Measurements from ENCODE around the gene TIMM13. TPM values are rescaled to one million over a fixed set of nuclear protein-coding genes. Genes with fewer than 3 reads are reported as not detected.

TIMM13 gene
- total and polyA plus RNA-seq, 2 of the 8 experiments (the other 6 are each of a cell fraction or from before 2014, with no cell fraction given) = 270 to 275 TPM

DNA sequence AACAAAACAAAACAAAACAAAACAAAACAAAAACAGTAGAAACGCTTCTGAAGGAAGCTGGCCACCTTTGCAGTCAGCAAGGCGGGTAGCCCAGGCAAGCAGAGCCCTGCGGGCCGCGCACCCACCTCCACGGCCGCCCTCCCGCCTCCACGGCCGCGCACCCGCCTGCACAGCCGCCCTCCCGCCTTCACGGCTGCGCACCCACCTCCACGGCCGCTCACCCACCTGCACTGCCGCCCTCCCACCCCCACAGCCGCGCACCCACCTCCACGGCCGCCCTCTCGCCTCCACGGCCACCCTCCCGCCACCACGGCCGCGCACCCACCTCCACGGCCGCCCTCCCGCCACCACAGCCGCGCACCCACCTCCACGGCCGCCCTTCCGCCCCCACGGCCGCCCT, 9.0 kb upstream of the TIMM13 start:
- H3K27ac ChIP-seq (ENCODE audit: low read depth, low read length) = no peak overlapping the region
- H3K36me3 ChIP-seq (ENCODE audit: control insufficient read depth in 2 of 4, insufficient read depth in 4 of 4, low read length in 3 of 4) = peaks cover 13 to 51% (median 35%) of the 10 kb centered on the region in 4 experiments
- H3K56ac ChIP-seq (replicated peaks; ENCODE audit: insufficient read length, low read depth, low read length) = no peak overlapping the region
- H4K5ac ChIP-seq (ENCODE audit: insufficient read length, low read depth, low read length) = no peak overlapping the region
- no peak overlapping the region for H2AK5ac ChIP-seq (ENCODE audit: low read depth, low read length)
- no peak overlapping the region for H3K4me3 ChIP-seq (ENCODE audit: extremely low read depth in 1 of 4, insufficient read depth in 2 of 4, low read depth in 3 of 4, low read length in 4 of 4)
- H3K27me3 ChIP-seq (replicated peaks in 1 of 4; ENCODE audit: control insufficient read depth in 3 of 4, extremely low read depth in 1 of 4, insufficient read depth in 3 of 4, low read length in 3 of 4) = no peaks in the 10 kb centered on the region
- H2BK5ac ChIP-seq (ENCODE audit: low read depth, low read length) = no peak overlapping the region
- no peak overlapping the region for H3K4ac ChIP-seq (replicated peaks; ENCODE audit: insufficient read length, low read depth, low read length)
- H2BK15ac ChIP-seq (ENCODE audit: low read length) = no peak overlapping the region
- peaks cover 8 to 20% of the 10 kb centered on the region in 2 experiments for H4K20me1 ChIP-seq (replicated peaks in 1 of 2; ENCODE audit: control insufficient read depth in 1 of 2, insufficient read depth in 2 of 2, low read length in 2 of 2)
- H3K9ac ChIP-seq (replicated peaks in 1 of 4; ENCODE audit: extremely low read depth in 1 of 4, low read depth in 3 of 4, low read length in 3 of 4) = no peak overlapping the region
- H4K8ac ChIP-seq (ENCODE audit: extremely low read depth, insufficient read depth, low read length) = no peak overlapping the region
- H3K9me3 ChIP-seq (ENCODE audit: insufficient read depth in 2 of 2, low read depth in 1 of 2, low read length in 1 of 2) = no peaks in the 10 kb centered on the region
- peaks cover 8% of the 10 kb centered on the region for H3K79me1 ChIP-seq (ENCODE audit: low read depth, low read length)
- no peak overlapping the region for H2BK20ac ChIP-seq (ENCODE audit: low read length)
- no peak overlapping the region for H2AFZ ChIP-seq (ENCODE audit: low read length)
- no peaks in the 10 kb centered on the region for H3K4me1 ChIP-seq (replicated peaks in 1 of 4; ENCODE audit: control insufficient read depth in 3 of 4, insufficient read depth in 4 of 4, low read length in 3 of 4)
- peaks cover 0 to 11% of the 10 kb centered on the region in 2 experiments; a peak in 1 of 4 replicates for H3K79me2 ChIP-seq (ENCODE audit: control insufficient read depth in 1 of 2, insufficient read depth in 2 of 2, low read length in 2 of 2)
- peaks cover 4% of the 10 kb centered on the region; the same call in 1 of the 2 replicates for H3K23me2 ChIP-seq (ENCODE audit: low read depth, low read length)
- H3K18ac ChIP-seq (ENCODE audit: extremely low read depth, low read length) = no peak overlapping the region
- WGBS, 2 experiments (ENCODE audit: extremely low coverage in 1 of 2, insufficient coverage in 1 of 2, insufficient read length in 1 of 2, insufficient replicate concordance in 2 of 2, low coverage in 1 of 2, low lambda C conversion rate in 2 of 2, missing lambda C conversion rate in 1 of 2) = 90% methylated on average over 10 of the region's 39 CpGs; no CpG with 5 or more reads in 1 of the 2 experiments
- no peak overlapping the region for H2BK12ac ChIP-seq (ENCODE audit: low read depth, low read length)
- no peak for FAIRE-seq
- POLR2A ChIA-PET (ENCODE audit: partially characterized antibody) = interaction anchor here (1.0 to 4.8 kb wide), 3 partner anchors 8 to 12 kb away, joined by 3 to 30 read pairs (median 4); partner anchors contain the start of gene TIMM13
- H3K23ac ChIP-seq (ENCODE audit: insufficient read length) = no peak overlapping the region
- no peak overlapping the region for H2BK120ac ChIP-seq (replicated peaks; ENCODE audit: low read depth, low read length)
- CTCF ChIA-PET (ENCODE audit: partially characterized antibody) = interaction anchor here (0.6 to 1.2 kb wide), 4 partner anchors 12 to 228 kb away, joined by 3 read pairs; no protein-coding TSS in a partner anchor
- DNase-seq (ENCODE audit: low read depth in 1 of 2, low spot score in 2 of 2) = no peak
- H4K91ac ChIP-seq (replicated peaks; ENCODE audit: insufficient read length, low read length) = no peak overlapping the region
- no peak overlapping the region for H3K14ac ChIP-seq (ENCODE audit: insufficient read length)
- no peak overlapping the region for H3K4me2 ChIP-seq (ENCODE audit: insufficient read depth in 1 of 2, low read depth in 2 of 2, low read length in 2 of 2)
- TF ChIP-seq NRF1 (IDR thresholded peaks at IDR 0.05; ENCODE audit: low read depth, low read length) = no peak
- no peak for TF ChIP-seq TBP (IDR thresholded peaks at IDR 0.05; ENCODE audit: low read depth, low read length)
- TF ChIP-seq RFX5 (IDR thresholded peaks at IDR 0.05; ENCODE audit: borderline replicate concordance, low read depth, low read length) = no peak
- no peak for TF ChIP-seq NANOG (IDR thresholded peaks at IDR 0.05; ENCODE audit: insufficient read depth, low read depth, low read length, poor library complexity, severe bottlenecking)
- no peak for TF ChIP-seq MAX (IDR thresholded peaks at IDR 0.05)
- TF ChIP-seq POLR2AphosphoS5 (IDR thresholded peaks at IDR 0.05; ENCODE audit: low read depth, low read length) = no peak
- no peak for TF ChIP-seq SP2 (IDR thresholded peaks at IDR 0.05; ENCODE audit: low read length)
- TF ChIP-seq CTBP2 (IDR thresholded peaks at IDR 0.05; ENCODE audit: borderline replicate concordance, insufficient read depth, insufficient read length, low read length) = no peak
- no peak for TF ChIP-seq SAP30 (IDR thresholded peaks at IDR 0.05; ENCODE audit: insufficient read depth, insufficient replicate concordance, low read length)
- no peak for TF ChIP-seq BACH1 (IDR thresholded peaks at IDR 0.05; ENCODE audit: low read length)
- no peak for TF ChIP-seq MAFK (IDR thresholded peaks at IDR 0.05; ENCODE audit: low read depth, low read length)
- no peak for TF ChIP-seq TAF1 (IDR thresholded peaks at IDR 0.05; ENCODE audit: low read depth, low read length)
- no peak for TF ChIP-seq ASH2L (IDR thresholded peaks at IDR 0.05; ENCODE audit: low read length)
- TF ChIP-seq POLR2A (IDR thresholded peaks at IDR 0.05; ENCODE audit: control extremely low read depth in 1 of 2, low read depth in 2 of 2, low read length in 2 of 2) = no peak
- TF ChIP-seq CHD2 (IDR thresholded peaks at IDR 0.05; ENCODE audit: low read length) = no peak
- no peak for TF ChIP-seq SRF (IDR thresholded peaks at IDR 0.05; ENCODE audit: low read depth, low read length)

All from H1 (cell line).